Measurements from ENCODE around the gene PIP5K1B. TPM values are rescaled to one million over a fixed set of nuclear protein-coding genes. Genes with fewer than 3 reads are reported as not detected.

The PIP5K1B gene
- total RNA-seq, 1 experiment from 2014 or later = not detected

GRCh38 chr9:69016191-69017096, 311.4 kb downstream of the PIP5K1B start:
- Histone ChIP-seq H3K9me3 (ENCODE audit: low read depth, low read length, poor library complexity, severe bottlenecking) (no peaks in the 10 kb centered on the region), H3K27ac (ENCODE audit: low read depth, low read length, poor library complexity, severe bottlenecking) (no peak overlapping the region), H3K27me3 (replicated peaks; ENCODE audit: insufficient read depth, low read depth, low read length, poor library complexity) (peaks cover 4% of the 10 kb centered on the region), H3K4me3 (ENCODE audit: low read depth, low read length, poor library complexity, severe bottlenecking) (no peak overlapping the region), H3K36me3 (ENCODE audit: insufficient read depth, low read length, poor library complexity, severe bottlenecking) (no peaks in the 10 kb centered on the region), H3K4me1 (ENCODE audit: insufficient read depth, low read length, poor library complexity, severe bottlenecking) (no peaks in the 10 kb centered on the region)
- no peak for DNase-seq (ENCODE audit: low spot score)
- ChIA-PET POLR2A (ENCODE audit: low non-redundant PET) (no interaction called here), CTCF (no interaction called here)
- TF ChIP-seq CTCF (conservative IDR thresholded peaks at IDR 0.05; ENCODE audit: low read depth, low read length) (no peak), EZH2 (IDR thresholded peaks at IDR 0.05; ENCODE audit: borderline replicate concordance, low read depth, low read length, poor library complexity, severe bottlenecking) (no peak)
- BruUV-seq (replicated peaks) = no TSS peak
- intact Hi-C loops (cut with micrococcal nuclease; ENCODE audit: unreplicated experiment) = no loop called here

DNA sequence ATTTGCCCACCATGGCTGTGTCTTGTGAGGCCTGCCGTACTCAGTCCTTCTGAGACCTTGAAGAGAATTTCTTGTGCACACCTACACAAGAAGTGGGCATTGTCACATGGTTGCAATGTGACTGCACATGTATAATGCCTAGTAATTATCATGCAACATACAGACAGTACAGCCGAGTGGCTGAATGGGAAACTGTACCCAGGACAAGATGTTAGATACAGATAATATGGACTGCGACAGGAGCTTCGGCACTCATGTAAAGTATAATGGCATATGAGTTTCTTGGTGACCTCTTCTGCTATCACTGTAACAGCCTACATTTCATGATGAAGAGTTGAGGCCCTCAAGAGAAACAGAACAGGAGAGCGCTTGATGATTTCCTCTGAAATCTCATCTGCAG, 313.7 kb downstream of the PIP5K1B start:
- Histone ChIP-seq H3K4me1 (ENCODE audit: insufficient read depth, low read length, poor library complexity, severe bottlenecking) (no peaks in the 10 kb centered on the region), H3K36me3 (ENCODE audit: insufficient read depth, low read length, poor library complexity, severe bottlenecking) (no peaks in the 10 kb centered on the region), H3K4me3 (ENCODE audit: low read depth, low read length, poor library complexity, severe bottlenecking) (no peak overlapping the region), H3K9me3 (ENCODE audit: low read depth, low read length, poor library complexity, severe bottlenecking) (no peaks in the 10 kb centered on the region), H3K27me3 (replicated peaks; ENCODE audit: insufficient read depth, low read depth, low read length, poor library complexity) (peaks cover 7% of the 10 kb centered on the region), H3K27ac (ENCODE audit: low read depth, low read length, poor library complexity, severe bottlenecking) (no peak overlapping the region)
- DNase-seq (ENCODE audit: low spot score) = no peak
- CTCF ChIA-PET = no interaction called here
- BruUV-seq (replicated peaks) = no TSS peak
- intact Hi-C loops (cut with micrococcal nuclease; ENCODE audit: unreplicated experiment) = no loop called here
- TF ChIP-seq EZH2 (IDR thresholded peaks at IDR 0.05; ENCODE audit: borderline replicate concordance, low read depth, low read length, poor library complexity, severe bottlenecking) (no peak), CTCF (conservative IDR thresholded peaks at IDR 0.05; ENCODE audit: low read depth, low read length) (no peak)
- POLR2A ChIA-PET (ENCODE audit: low non-redundant PET) = no interaction called here

DNA sequence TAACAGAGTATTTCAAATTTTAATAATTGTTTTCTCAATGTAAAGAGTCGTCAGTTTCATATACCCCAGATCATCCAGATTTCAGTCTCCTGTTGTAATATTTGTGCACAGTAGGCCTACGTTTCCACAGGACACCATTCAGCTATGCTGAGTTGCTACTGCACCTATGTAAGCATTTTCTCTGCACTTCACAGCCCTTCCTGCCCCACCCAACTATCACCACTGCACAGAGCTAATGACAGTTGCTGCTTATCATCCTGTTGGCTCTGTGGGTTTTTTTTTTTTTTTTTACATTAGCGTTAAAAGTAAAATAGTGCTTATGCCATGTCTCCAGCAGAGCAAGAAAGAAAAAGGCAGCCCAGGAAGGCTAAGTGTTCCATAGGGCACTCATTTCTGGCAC, 314.8 kb downstream of the PIP5K1B start:
- peaks cover 12% of the 10 kb centered on the region for H3K27me3 ChIP-seq (replicated peaks; ENCODE audit: insufficient read depth, low read depth, low read length, poor library complexity)
- intact Hi-C loops (cut with micrococcal nuclease; ENCODE audit: unreplicated experiment) = no loop called here
- BruUV-seq (replicated peaks) = no TSS peak
- no peaks in the 10 kb centered on the region for H3K9me3 ChIP-seq (ENCODE audit: low read depth, low read length, poor library complexity, severe bottlenecking)
- TF ChIP-seq EZH2 (IDR thresholded peaks at IDR 0.05; ENCODE audit: borderline replicate concordance, low read depth, low read length, poor library complexity, severe bottlenecking) (no peak), CTCF (conservative IDR thresholded peaks at IDR 0.05; ENCODE audit: low read depth, low read length) (no peak)
- H3K4me3 ChIP-seq (ENCODE audit: low read depth, low read length, poor library complexity, severe bottlenecking) = no peak overlapping the region
- H3K27ac ChIP-seq (ENCODE audit: low read depth, low read length, poor library complexity, severe bottlenecking) = no peak overlapping the region
- no peaks in the 10 kb centered on the region for H3K4me1 ChIP-seq (ENCODE audit: insufficient read depth, low read length, poor library complexity, severe bottlenecking)
- POLR2A ChIA-PET (ENCODE audit: low non-redundant PET) = no interaction called here
- H3K36me3 ChIP-seq (ENCODE audit: insufficient read depth, low read length, poor library complexity, severe bottlenecking) = no peaks in the 10 kb centered on the region
- DNase-seq (ENCODE audit: low spot score) = no peak
- CTCF ChIA-PET = no interaction called here
